Measurements from ENCODE around the gene VTI1A.

VTI1A gene

GRCh38 chr10:112548535-112549276 lies 101.7 kb downstream of the VTI1A start:
- no peak for DNase-seq

- DNase-seq, result no peak
These were observed 105.6 kb downstream of the VTI1A start for GRCh38 chr10:112552593-112553110.

- no peak for DNase-seq
These were observed 106.3 kb downstream of the VTI1A start for GRCh38 chr10:112553315-112553714.

GRCh38 chr10:112554263-112554662 lies 107.2 kb downstream of the VTI1A start:
- no peak for DNase-seq

- no peak for DNase-seq
These were observed 110.2 kb downstream of the VTI1A start for GRCh38 chr10:112557197-112557596.

- DNase-seq, result no peak
These were observed 111.6 kb downstream of the VTI1A start for GRCh38 chr10:112558476-112559142.

GRCh38 chr10:112559349-112559748 lies 112.3 kb downstream of the VTI1A start:
- no peak for DNase-seq

- no peak for DNase-seq
These were observed 115.1 kb downstream of the VTI1A start for GRCh38 chr10:112562122-112562521.

GRCh38 chr10:112562809-112563663 lies 116.0 kb downstream of the VTI1A start:
- DNase-seq, result no peak

GRCh38 chr10:112564337-112564736 lies 117.3 kb downstream of the VTI1A start:
- no peak for DNase-seq

GRCh38 chr10:112565434-112566053 lies 118.5 kb downstream of the VTI1A start:
- peak; percentile 30 for DNase-seq

- DNase-seq, result no peak
These were observed 123.6 kb downstream of the VTI1A start for GRCh38 chr10:112570585-112570984.

GRCh38 chr10:112579578-112579977 lies 132.6 kb downstream of the VTI1A start:
- no peak for DNase-seq

GRCh38 chr10:112580267-112580666 lies 133.3 kb downstream of the VTI1A start:
- no peak for DNase-seq

GRCh38 chr10:112581921-112582320 lies 134.9 kb downstream of the VTI1A start:
- DNase-seq, result no peak

- peak; percentile 60 for DNase-seq
These were observed 136.4 kb downstream of the VTI1A start for GRCh38 chr10:112583236-112583939.

- no peak for DNase-seq
These were observed 137.3 kb downstream of the VTI1A start for GRCh38 chr10:112584276-112584675.

- no peak for DNase-seq
These were observed 138.1 kb downstream of the VTI1A start for GRCh38 chr10:112585126-112585525.

- no peak for DNase-seq
These were observed 138.9 kb downstream of the VTI1A start for GRCh38 chr10:112585960-112586359.

- DNase-seq, result no peak
These were observed 140.7 kb downstream of the VTI1A start for GRCh38 chr10:112587729-112588128.

GRCh38 chr10:112588225-112588990 lies 141.4 kb downstream of the VTI1A start:
- no peak for DNase-seq
